K562 (cell line): Measurements from ENCODE around the gene CELSR2. TPM values are rescaled to one million over a fixed set of nuclear protein-coding genes. Genes with fewer than 3 reads are reported as not detected.

ENCODE experiments used
- ATAC-seq: fragments of 200-7000 bp; cut with Tn5 transposase; 3 replicates; pipeline ENCODE4 v1.9.1; 2020; ENCODE audit warnings: moderate library complexity
- BruUV-seq: library from RNA; stranded (reverse); fragments of 400-500 nt; replicated peaks from 2 replicates; lab custom pipeline; 2021; lab: Mats Ljungman, UMichigan
- CTCF ChIA-PET: fragments of 300-600 bp; formaldehyde crosslinking; extraction: SDS; loops from one replicate; lab custom pipeline; 2021; ENCODE audit warnings: low intra/inter-chr PET ratio; lab: Yijun Ruan, JAX
- POLR2A ChIA-PET: fragments of 300-600, 350-650 bp; sonication (Branson Sonifier 250); formaldehyde crosslinking; extraction: SDS; loops from one replicate; lab custom pipeline; 2021; ENCODE audit warnings: antibody characterized with exemption, inconsistent platforms; lab: Yijun Ruan, JAX
- DNase-seq, 4 experiments: peaks; one replicate each; pipeline versions ENCODE4 v3.0.0 to v3.0.0-alpha.2; 2011 to 2018; ENCODE audit warnings: low spot score in 3 of 4, mixed read lengths in 3 of 4; ENCODE audit errors: extremely low read depth in 1 of 4
- FAIRE-seq: peaks from 2 replicates; lab custom pipeline; 2011; peaks lifted over from hg19 to GRCh38; lab: Jason Lieb, UNC
- H2AFZ ChIP-seq: 2 replicates; pipeline ENCODE4 v1.6.0; 2011; ENCODE audit warnings: low read depth, low read length, control low read depth, inconsistent platforms
- H3K27ac ChIP-seq: fragments of 200-600 bp; 3 replicates; pipeline ENCODE4 v1.8.0; 2011; ENCODE audit warnings: low read depth, mild to moderate bottlenecking, control low read depth, inconsistent platforms, low read length, moderate library complexity, mixed read lengths; ENCODE audit errors: extremely low read depth
- H3K27me3 ChIP-seq, 2 experiments: fragments of 300-600 bp in 1 of 2; 2 replicates in 1 of 2; 3 replicates in 1 of 2; pipeline versions ENCODE4 v1.6.0 to v1.8.0; 2011; ENCODE audit warnings: inconsistent platforms in 2 of 2, low read length in 2 of 2, mild to moderate bottlenecking in 1 of 2, mixed read lengths in 1 of 2, moderate library complexity in 1 of 2; ENCODE audit not compliant: control insufficient read depth in 2 of 2, insufficient read depth in 2 of 2
- H3K36me3 ChIP-seq: fragments of 300-600 bp; 3 replicates; pipeline ENCODE4 v1.8.0; 2011; ENCODE audit warnings: mild to moderate bottlenecking, low read length, inconsistent platforms; ENCODE audit not compliant: control insufficient read depth, insufficient read depth
- H3K4me1 ChIP-seq, 2 experiments: fragments of 200-600 bp in 1 of 2; replicated peaks in 1 of 2; 2 replicates in 1 of 2; 3 replicates in 1 of 2; pipeline versions ENCODE4 v1.5.1 to v1.8.0; 2011; ENCODE audit warnings: inconsistent platforms in 2 of 2, low read length in 2 of 2, mild to moderate bottlenecking in 1 of 2, mixed read lengths in 1 of 2, moderate library complexity in 1 of 2; ENCODE audit not compliant: control insufficient read depth in 2 of 2, insufficient read depth in 2 of 2
- H3K4me2 ChIP-seq: 2 replicates; pipeline ENCODE4 v1.6.1; 2011; ENCODE audit warnings: low read length, control low read depth, inconsistent platforms, mixed read lengths; ENCODE audit not compliant: insufficient read depth
- H3K4me3 ChIP-seq: fragments of 200-600 bp; sonication (generic), shearing (Covaris generic); 2 replicates; pipeline ENCODE4 v1.5.1; 2016; ENCODE audit warnings: control low read depth, inconsistent platforms
- H3K79me2 ChIP-seq: fragments of 200-600 bp; 3 replicates; pipeline ENCODE4 v1.8.0; 2011; ENCODE audit warnings: low read length, inconsistent platforms; ENCODE audit not compliant: control insufficient read depth, insufficient read depth
- H3K9ac ChIP-seq, 2 experiments: 2 replicates each; pipeline versions ENCODE4 v1.6.0 to v1.6.1; 2011; ENCODE audit warnings: low read depth in 2 of 2, low read length in 2 of 2, control low read depth in 1 of 2, inconsistent platforms in 1 of 2, mild to moderate bottlenecking in 1 of 2, mixed read lengths in 1 of 2; ENCODE audit not compliant: insufficient read depth in 1 of 2
- H3K9me1 ChIP-seq: one replicate; pipeline ENCODE4 v1.6.0; 2011; ENCODE audit warnings: inconsistent platforms, mild to moderate bottlenecking, low read length, moderate library complexity; ENCODE audit not compliant: control insufficient read depth, insufficient read depth
- H3K9me3 ChIP-seq: replicated peaks from 2 replicates; pipeline ENCODE4 v1.5.1; 2011; ENCODE audit warnings: low read depth, low read length, inconsistent platforms; ENCODE audit not compliant: control insufficient read depth, insufficient read depth
- H4K20me1 ChIP-seq: replicated peaks from 2 replicates; pipeline ENCODE4 v1.6.1; 2011; ENCODE audit warnings: low read length, inconsistent platforms, mixed read lengths; ENCODE audit not compliant: control insufficient read depth, insufficient read depth
- BMI1 ChIP-seq: fragments of 150-350 bp; IDR thresholded peaks from 2 replicates; pipeline ENCODE4 v1.6.1; 2014; ENCODE audit warnings: low read length
- CBFA2T3 ChIP-seq: fragments of 450-650 bp; IDR thresholded peaks from 2 replicates; pipeline ENCODE4 v1.6.1; 2017
- HNRNPH1 ChIP-seq: fragments of 200-400 bp; formaldehyde crosslinking; optimal IDR thresholded peaks from 2 replicates; pipeline ENCODE3; 2017; ENCODE audit warnings: low read depth, mild to moderate bottlenecking, low read length, moderate library complexity
- HSF4 ChIP-seq: fragments of 250-450 bp; sonication (Bioruptor Pico); IDR thresholded peaks from 2 replicates; pipeline ENCODE4 v2.1.2; 2022; ENCODE audit warnings: mild to moderate bottlenecking, moderate library complexity, borderline replicate concordance
- KDM1A ChIP-seq, 2 experiments: fragments of 450-650 bp; IDR thresholded peaks; 2 replicates each; pipeline ENCODE4 v1.6.1; 2016; ENCODE audit warnings: mild to moderate bottlenecking in 2 of 2
- PTTG1 ChIP-seq: fragments of 450-650 bp; IDR thresholded peaks from 2 replicates; pipeline ENCODE4 v1.6.1; 2016; ENCODE audit warnings: low read depth, mild to moderate bottlenecking, missing genetic modification characterization, missing compliant biosample characterization
- RAD21 ChIP-seq, 2 experiments: fragments of 250-450 bp in 1 of 2; fragments of 450-650 bp in 1 of 2; sonication (Bioruptor Pico) in 1 of 2; formaldehyde crosslinking in 1 of 2; IDR thresholded peaks in 1 of 2; conservative IDR thresholded peaks in 1 of 2; 2 replicates each; pipeline versions ENCODE4 v1.4.0 to v1.8.0; 2020 to 2022; ENCODE audit warnings: mild to moderate bottlenecking in 2 of 2, moderate library complexity in 1 of 2
- RFX1 ChIP-seq: fragments of 450-650 bp; IDR thresholded peaks from 2 replicates; pipeline ENCODE4 v1.6.1; 2016; ENCODE audit warnings: mild to moderate bottlenecking, moderate library complexity
- STAT5B ChIP-seq: fragments of 250-450 bp; sonication (Bioruptor Pico); IDR thresholded peaks from 2 replicates; pipeline ENCODE4 v1.8.0; 2021; ENCODE audit warnings: mild to moderate bottlenecking, inconsistent platforms
- TEAD4 ChIP-seq, 2 experiments: sonication (generic) in 1 of 2; formaldehyde crosslinking in 1 of 2; IDR thresholded peaks; 2 replicates each; pipeline versions ENCODE4 v1.6.1 to v1.8.0; 2012 to 2022; ENCODE audit warnings: borderline replicate concordance in 1 of 2, inconsistent platforms in 1 of 2, low read length in 1 of 2, mild to moderate bottlenecking in 1 of 2, missing genetic modification reagents in 1 of 2
- ZBTB43 ChIP-seq: sonication (generic); formaldehyde crosslinking; IDR thresholded peaks from 2 replicates; pipeline ENCODE4 v1.8.0; 2023; ENCODE audit warnings: mild to moderate bottlenecking, missing genetic modification reagents
- ZFPM2 ChIP-seq: fragments of 250-450 bp; sonication (Bioruptor Pico); IDR thresholded peaks from 2 replicates; pipeline ENCODE4 v1.5.1; 2022; ENCODE audit warnings: mild to moderate bottlenecking
- ZNF133 ChIP-seq: fragments of 250-450 bp; sonication (Bioruptor Pico); IDR thresholded peaks from 2 replicates; pipeline ENCODE4 v1.4.0; 2020; ENCODE audit warnings: mild to moderate bottlenecking
- WGBS: fragments of 100-300 bp; shearing (Covaris generic); methylation state at CpG from one replicate; pipeline ENCODE4 v1.1.6; 2016; ENCODE audit warnings: low coverage, mixed read lengths; ENCODE audit not compliant: insufficient coverage; ENCODE audit errors: missing lambda C conversion rate; 5-methylcytosine and 5-hydroxymethylcytosine counted together
- in situ Hi-C: fragments of 300-500 bp; cut with MboI; formaldehyde crosslinking; loops from 4 replicates; pipeline ENCODE4 v1.15.0; 2018; ENCODE audit warnings: inconsistent platforms, mixed read lengths
- intact Hi-C: fragments of 100-400 bp; cut with micrococcal nuclease; formaldehyde crosslinking; loops from 2 replicates; pipeline ENCODE4 v1.14.2; 2022
- polyA plus RNA-seq, 8 experiments: library from polyadenylated mRNA; depleted of rRNA in 4 of 8; stranded (reverse) in 5 of 8; unstranded in 3 of 8; fragments of >200 nt; fragmentation: Nextera tagmentation in 2 of 8; fragmentation: Illumina TruSeq in 1 of 8; extraction: Ambion mirVana in 2 of 8; extraction: Trizol in 1 of 8; gene quantifications; 2 replicates each; pipeline versions ENCODE4 v1.2.1 to v1.2.3, GENCODE V29; 2011 to 2014; ENCODE audit warnings: inconsistent platforms in 1 of 8, missing spikeins in 1 of 8
- total RNA-seq, 7 experiments: library from RNA; depleted of rRNA in 6 of 7; stranded (reverse); fragments of >200 nt in 6 of 7; fragmentation: Illumina TruSeq in 2 of 7; extraction: Trizol in 2 of 7; gene quantifications; 2 replicates each; pipeline versions ENCODE4 v1.2.1 to v1.2.3, GENCODE V29; 2011 to 2021; ENCODE audit warnings: low replicate concordance in 1 of 7
- TF ChIP-seq, protein P1 (sequence below), 2 experiments: fragments of 150-350 bp in 1 of 2; IDR thresholded peaks; 2 replicates each; pipeline ENCODE4 v1.6.1; 2012 to 2016; ENCODE audit warnings: low read depth in 2 of 2, low read length in 2 of 2, mild to moderate bottlenecking in 1 of 2, moderate library complexity in 1 of 2
- TF ChIP-seq, protein P2 (sequence below): fragments of 450-650 bp; IDR thresholded peaks from 2 replicates; pipeline ENCODE4 v1.6.1; 2016; ENCODE audit warnings: mild to moderate bottlenecking

The CELSR2 gene
- total and polyA plus RNA-seq, 9 of the 15 experiments (the other 6 are each of a cell fraction or from before 2014, with no cell fraction given): 0.31 to 21.9 (median 4.2) TPM

DNA sequence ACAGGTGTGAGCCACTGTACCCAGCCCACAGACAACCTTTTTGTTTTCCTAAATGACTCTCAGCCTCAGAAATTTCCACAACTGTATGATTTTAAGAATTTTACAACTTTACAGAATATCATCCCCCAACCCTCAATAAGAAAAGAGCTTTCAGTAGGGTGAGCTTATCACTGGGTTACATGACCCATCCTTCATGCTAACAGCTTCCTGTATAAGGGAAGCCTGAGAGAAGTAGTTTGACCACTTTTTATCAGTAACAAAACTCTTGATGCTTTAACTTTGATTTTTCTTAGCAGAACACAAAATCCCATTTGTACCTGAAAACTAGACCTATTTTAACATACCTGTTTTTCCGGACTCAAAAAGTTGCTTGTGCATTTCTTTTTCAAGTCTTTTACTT, 67.2 kb downstream of the CELSR2 start:
- DNase-seq (no peak), ATAC-seq (no peak), FAIRE-seq (no peak)
- Histone ChIP-seq H3K4me2 (no peak overlapping the region), H2AFZ (no peak overlapping the region), H3K9me3 (no peaks in the 10 kb centered on the region), H4K20me1 (no peaks in the 10 kb centered on the region), H3K9me1 (no peaks in the 10 kb centered on the region), H3K4me1 (peaks cover 0 to 3% of the 10 kb centered on the region in 2 experiments; a peak in 1 of 5 replicates), H3K79me2 (no peaks in the 10 kb centered on the region), H3K36me3 (peaks cover 89% of the 10 kb centered on the region), H3K27ac (no peak overlapping the region), H3K27me3 (no peaks in the 10 kb centered on the region), H3K9ac (no peak overlapping the region), H3K4me3 (no peak overlapping the region)
- ChIA-PET POLR2A (interaction anchor here (0.8 to 6.0 kb wide), 2 partner anchors 10 to 41 kb away, joined by 4 to 62 read pairs; partner anchors contain the start of gene MYBPHL), CTCF (no interaction called here)
- 89% methylated on average over 1 of the region's 1 CpG for WGBS
- in situ Hi-C loops: no loop called here
- BruUV-seq: no TSS peak
- TF ChIP-seq ZFPM2 (CRISPR knock-in tag) (no peak), RFX1 (no peak), STAT5B (CRISPR knock-in tag) (no peak), KDM1A (IDR thresholded peaks at IDR 0.05) (0 out of 4 replicates have a peak, but pooled peaks of 1 of the 2 experiments have one; percentile 10), CBFA2T3 (peak; percentile 29; the same call in 1 of the 2 replicates), RAD21 (CRISPR knock-in tag; conservative IDR thresholded peaks at IDR 0.05 in 1 of 2, IDR thresholded peaks at IDR 0.05 in 1 of 2) (no peak), ZNF133 (no peak), PTTG1 (no peak), BMI1 (no peak), HNRNPH1 (no peak), TEAD4 (IDR thresholded peaks at IDR 0.05; ENCODE audit: low read length) (no peak), TEAD4 (CRISPR knock-in tag; IDR thresholded peaks at IDR 0.05; ENCODE audit: borderline replicate concordance) (no peak), ZBTB43 (CRISPR knock-in tag) (no peak), HSF4 (no peak)
- TF ChIP-seq, protein P1, sequence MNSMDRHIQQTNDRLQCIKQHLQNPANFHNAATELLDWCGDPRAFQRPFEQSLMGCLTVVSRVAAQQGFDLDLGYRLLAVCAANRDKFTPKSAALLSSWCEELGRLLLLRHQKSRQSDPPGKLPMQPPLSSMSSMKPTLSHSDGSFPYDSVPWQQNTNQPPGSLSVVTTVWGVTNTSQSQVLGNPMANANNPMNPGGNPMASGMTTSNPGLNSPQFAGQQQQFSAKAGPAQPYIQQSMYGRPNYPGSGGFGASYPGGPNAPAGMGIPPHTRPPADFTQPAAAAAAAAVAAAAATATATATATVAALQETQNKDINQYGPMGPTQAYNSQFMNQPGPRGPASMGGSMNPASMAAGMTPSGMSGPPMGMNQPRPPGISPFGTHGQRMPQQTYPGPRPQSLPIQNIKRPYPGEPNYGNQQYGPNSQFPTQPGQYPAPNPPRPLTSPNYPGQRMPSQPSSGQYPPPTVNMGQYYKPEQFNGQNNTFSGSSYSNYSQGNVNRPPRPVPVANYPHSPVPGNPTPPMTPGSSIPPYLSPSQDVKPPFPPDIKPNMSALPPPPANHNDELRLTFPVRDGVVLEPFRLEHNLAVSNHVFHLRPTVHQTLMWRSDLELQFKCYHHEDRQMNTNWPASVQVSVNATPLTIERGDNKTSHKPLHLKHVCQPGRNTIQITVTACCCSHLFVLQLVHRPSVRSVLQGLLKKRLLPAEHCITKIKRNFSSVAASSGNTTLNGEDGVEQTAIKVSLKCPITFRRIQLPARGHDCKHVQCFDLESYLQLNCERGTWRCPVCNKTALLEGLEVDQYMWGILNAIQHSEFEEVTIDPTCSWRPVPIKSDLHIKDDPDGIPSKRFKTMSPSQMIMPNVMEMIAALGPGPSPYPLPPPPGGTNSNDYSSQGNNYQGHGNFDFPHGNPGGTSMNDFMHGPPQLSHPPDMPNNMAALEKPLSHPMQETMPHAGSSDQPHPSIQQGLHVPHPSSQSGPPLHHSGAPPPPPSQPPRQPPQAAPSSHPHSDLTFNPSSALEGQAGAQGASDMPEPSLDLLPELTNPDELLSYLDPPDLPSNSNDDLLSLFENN (IDR thresholded peaks at IDR 0.05; ENCODE audit: low read depth in 2 of 2, low read length in 2 of 2): no peak
- TF ChIP-seq, protein P2, sequence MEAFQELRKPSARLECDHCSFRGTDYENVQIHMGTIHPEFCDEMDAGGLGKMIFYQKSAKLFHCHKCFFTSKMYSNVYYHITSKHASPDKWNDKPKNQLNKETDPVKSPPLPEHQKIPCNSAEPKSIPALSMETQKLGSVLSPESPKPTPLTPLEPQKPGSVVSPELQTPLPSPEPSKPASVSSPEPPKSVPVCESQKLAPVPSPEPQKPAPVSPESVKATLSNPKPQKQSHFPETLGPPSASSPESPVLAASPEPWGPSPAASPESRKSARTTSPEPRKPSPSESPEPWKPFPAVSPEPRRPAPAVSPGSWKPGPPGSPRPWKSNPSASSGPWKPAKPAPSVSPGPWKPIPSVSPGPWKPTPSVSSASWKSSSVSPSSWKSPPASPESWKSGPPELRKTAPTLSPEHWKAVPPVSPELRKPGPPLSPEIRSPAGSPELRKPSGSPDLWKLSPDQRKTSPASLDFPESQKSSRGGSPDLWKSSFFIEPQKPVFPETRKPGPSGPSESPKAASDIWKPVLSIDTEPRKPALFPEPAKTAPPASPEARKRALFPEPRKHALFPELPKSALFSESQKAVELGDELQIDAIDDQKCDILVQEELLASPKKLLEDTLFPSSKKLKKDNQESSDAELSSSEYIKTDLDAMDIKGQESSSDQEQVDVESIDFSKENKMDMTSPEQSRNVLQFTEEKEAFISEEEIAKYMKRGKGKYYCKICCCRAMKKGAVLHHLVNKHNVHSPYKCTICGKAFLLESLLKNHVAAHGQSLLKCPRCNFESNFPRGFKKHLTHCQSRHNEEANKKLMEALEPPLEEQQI: no peak
- intact Hi-C loops: no loop called here
